H9 (cell line): ENCODE results near the gene HTR1A. TPM values are rescaled to one million over a fixed set of nuclear protein-coding genes. Genes with fewer than 3 reads are reported as not detected.

Experiments
- DNase-seq: peaks from one replicate; pipeline ENCODE4 v3.0.0-alpha.2; 2017
- H2AFZ ChIP-seq: one replicate; pipeline ENCODE4 v1.6.1; 2013; ENCODE audit warnings: mild to moderate bottlenecking, low read length, control low read depth, moderate library complexity
- H2AK5ac ChIP-seq: 2 replicates; pipeline ENCODE4 v1.6.1; 2013; ENCODE audit warnings: low read length, control low read depth, mixed read lengths; ENCODE audit not compliant: insufficient read length
- H2BK120ac ChIP-seq: one replicate; pipeline ENCODE4 v1.6.1; 2013; ENCODE audit warnings: low read depth, mild to moderate bottlenecking, low read length, control low read depth, inconsistent platforms; ENCODE audit not compliant: poor library complexity, severe bottlenecking
- H2BK12ac ChIP-seq: 2 replicates; pipeline ENCODE4 v1.6.1; 2013; ENCODE audit warnings: low read length, control low read depth, mixed read lengths, low read depth; ENCODE audit not compliant: insufficient read length
- H2BK15ac ChIP-seq: 2 replicates; pipeline ENCODE4 v1.6.1; 2013; ENCODE audit warnings: low read depth, low read length, control low read depth
- H2BK20ac ChIP-seq: one replicate; pipeline ENCODE4 v1.6.1; 2013; ENCODE audit warnings: low read depth, mild to moderate bottlenecking, low read length, control low read depth, inconsistent platforms; ENCODE audit not compliant: poor library complexity, severe bottlenecking
- H2BK5ac ChIP-seq: 2 replicates; pipeline ENCODE4 v1.6.1; 2013; ENCODE audit warnings: low read length, control low read depth, mixed read lengths; ENCODE audit not compliant: insufficient read length
- H3K14ac ChIP-seq: 2 replicates; pipeline ENCODE4 v1.6.1; 2013; ENCODE audit warnings: low read length, control low read depth; ENCODE audit not compliant: insufficient read depth
- H3K18ac ChIP-seq: 2 replicates; pipeline ENCODE4 v1.6.1; 2013; ENCODE audit warnings: low read depth, mild to moderate bottlenecking, mixed read lengths, low read length, control low read depth; ENCODE audit not compliant: insufficient read length
- H3K23ac ChIP-seq: 2 replicates; pipeline ENCODE4 v1.6.1; 2013; ENCODE audit warnings: low read length, control low read depth, mixed read lengths, low read depth; ENCODE audit not compliant: insufficient read length
- H3K23me2 ChIP-seq: 2 replicates; pipeline ENCODE4 v1.6.1; 2013; ENCODE audit warnings: low read depth, mild to moderate bottlenecking, mixed read lengths, low read length, control low read depth; ENCODE audit not compliant: insufficient read length, poor library complexity, severe bottlenecking
- H3K27ac ChIP-seq: 2 replicates; pipeline ENCODE4 v1.5.1; 2013; ENCODE audit warnings: low read length, control low read depth, mixed read lengths, low read depth; ENCODE audit not compliant: insufficient read length
- H3K27me3 ChIP-seq: 2 replicates; pipeline ENCODE4 v1.6.1; 2013; ENCODE audit warnings: low read length, control low read depth, inconsistent platforms; ENCODE audit not compliant: insufficient read depth
- H3K4ac ChIP-seq: 2 replicates; pipeline ENCODE4 v1.6.1; 2013; ENCODE audit warnings: low read depth, mild to moderate bottlenecking, control low read depth, inconsistent platforms, low read length, moderate library complexity
- H3K4me1 ChIP-seq: 2 replicates; pipeline ENCODE4 v1.6.1; 2013; ENCODE audit warnings: low read length, control low read depth, inconsistent platforms; ENCODE audit not compliant: insufficient read depth
- H3K4me2 ChIP-seq: 2 replicates; pipeline ENCODE4 v1.6.1; 2013; ENCODE audit warnings: low read length, control low read depth, mixed read lengths; ENCODE audit not compliant: insufficient read length, insufficient read depth
- H3K56ac ChIP-seq: 2 replicates; pipeline ENCODE4 v1.6.1; 2013; ENCODE audit warnings: low read depth, mild to moderate bottlenecking, mixed read lengths, low read length, control low read depth; ENCODE audit not compliant: insufficient read length
- H3K79me1 ChIP-seq: 2 replicates; pipeline ENCODE4 v1.6.1; 2013; ENCODE audit warnings: low read depth, mild to moderate bottlenecking, moderate library complexity, low read length, control low read depth, inconsistent platforms; ENCODE audit not compliant: insufficient read depth, poor library complexity, severe bottlenecking
- H3K79me2 ChIP-seq: 2 replicates; pipeline ENCODE4 v1.6.1; 2013; ENCODE audit warnings: low read length, control low read depth, inconsistent platforms; ENCODE audit not compliant: insufficient read depth
- H3K9ac ChIP-seq: 2 replicates; pipeline ENCODE4 v1.6.1; 2013; ENCODE audit warnings: low read length, control low read depth, mixed read lengths; ENCODE audit not compliant: insufficient read length; ENCODE audit errors: extremely low read depth
- H3K9me3 ChIP-seq: one replicate; pipeline ENCODE4 v1.6.1; 2013; ENCODE audit warnings: low read depth, low read length, inconsistent platforms; ENCODE audit not compliant: control insufficient read depth
- H3T11ph ChIP-seq: one replicate; pipeline ENCODE4 v1.6.1; 2013; ENCODE audit warnings: mild to moderate bottlenecking, low read length, control low read depth, inconsistent platforms
- H4K20me1 ChIP-seq: one replicate; pipeline ENCODE4 v1.6.1; 2013; ENCODE audit not compliant: control insufficient read depth, insufficient read length, insufficient read depth
- H4K5ac ChIP-seq: 2 replicates; pipeline ENCODE4 v1.6.1; 2013; ENCODE audit warnings: low read depth, mild to moderate bottlenecking, mixed read lengths, low read length, control low read depth; ENCODE audit not compliant: insufficient read length
- H4K8ac ChIP-seq: replicated peaks from 2 replicates; pipeline ENCODE4 v1.6.1; 2013; ENCODE audit warnings: low read length, control low read depth, mixed read lengths, low read depth; ENCODE audit not compliant: insufficient read length
- H4K91ac ChIP-seq: 2 replicates; pipeline ENCODE4 v1.6.1; 2013; ENCODE audit warnings: low read depth, mild to moderate bottlenecking, moderate library complexity, mixed read lengths, low read length, control low read depth; ENCODE audit not compliant: insufficient read length
- H3K27ac Mint-ChIP-seq, 3 experiments: 2 replicates in 2 of 3; 3 replicates in 1 of 3; pipeline ENCODE4 v1.8.0; 2020 to 2021; ENCODE audit warnings: mixed read lengths in 3 of 3, mild to moderate bottlenecking in 1 of 3, moderate library complexity in 1 of 3
- H3K27me3 Mint-ChIP-seq: 2 replicates; pipeline ENCODE4 v1.8.0; 2021; ENCODE audit warnings: low read depth, mild to moderate bottlenecking, moderate library complexity, mixed read lengths
- H3K36me3 Mint-ChIP-seq, 3 experiments: 2 replicates in 2 of 3; 3 replicates in 1 of 3; pipeline ENCODE4 v1.8.0; 2020 to 2021; ENCODE audit warnings: low read depth in 3 of 3, mixed read lengths in 3 of 3; ENCODE audit not compliant: insufficient read depth in 1 of 3
- H3K4me1 Mint-ChIP-seq, 2 experiments: 2 replicates each; pipeline ENCODE4 v1.8.0; 2020; ENCODE audit warnings: mixed read lengths in 2 of 2
- H3K4me3 Mint-ChIP-seq, 2 experiments: 2 replicates in 1 of 2; 3 replicates in 1 of 2; pipeline ENCODE4 v1.8.0; 2020 to 2021; ENCODE audit warnings: mild to moderate bottlenecking in 2 of 2, mixed read lengths in 2 of 2, moderate library complexity in 1 of 2
- H3K9me3 Mint-ChIP-seq, 2 experiments: 2 replicates in 1 of 2; 3 replicates in 1 of 2; pipeline ENCODE4 v1.8.0; 2020; ENCODE audit warnings: mild to moderate bottlenecking in 2 of 2, mixed read lengths in 2 of 2, moderate library complexity in 1 of 2
- CTCF ChIP-seq: fragments of 200-600 bp; sonication (generic); conservative IDR thresholded peaks from 3 replicates; pipeline ENCODE4 v1.8.0; 2021; ENCODE audit warnings: antibody characterized with exemption, mild to moderate bottlenecking
- WGBS: extraction: QIAGEN DNeasy Blood & Tissue Kit; methylation state at CpG from one replicate; pipeline ENCODE4 v1.1.7; 2013; ENCODE audit warnings: missing lambda C conversion rate, low lambda C conversion rate, mixed read lengths; ENCODE audit not compliant: insufficient read length; ENCODE audit errors: extremely low coverage; 5-methylcytosine and 5-hydroxymethylcytosine counted together
- total RNA-seq: library from RNA; stranded (reverse); gene quantifications from 2 replicates; pipeline ENCODE4 v1.2.1, GENCODE V29; 2021

HTR1A gene
- total RNA-seq, 1 experiment from 2014 or later, result 0.79 TPM

DNA sequence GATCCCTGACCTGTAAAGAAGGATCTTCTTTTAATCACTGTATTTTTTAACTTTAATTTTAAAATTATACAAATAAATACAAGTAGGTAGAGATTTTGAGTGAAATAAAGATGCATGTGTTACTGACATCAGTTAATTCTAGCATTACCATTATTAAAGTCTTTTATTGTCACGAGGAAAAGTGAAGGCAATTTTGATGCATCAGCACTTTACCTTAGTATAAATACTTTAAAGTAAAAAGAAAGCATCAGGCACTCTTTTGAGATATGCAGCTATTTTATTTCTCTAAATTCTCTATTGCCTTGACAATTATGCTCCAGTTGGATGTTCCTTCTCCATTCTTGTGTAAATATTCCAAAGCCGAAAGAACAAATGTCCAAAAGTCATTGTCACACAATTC lies 4.6 kb downstream of the HTR1A start:
- H3K27me3 ChIP-seq, result peaks cover 5% of the 10 kb centered on the region; the same call in 1 of the 2 replicates
- no peak overlapping the region for H2BK120ac ChIP-seq
- no peak overlapping the region for H3K56ac ChIP-seq
- no peak overlapping the region for H3K4me2 ChIP-seq
- no peak overlapping the region for H4K91ac ChIP-seq
- no peak overlapping the region for H2BK5ac ChIP-seq
- H3K18ac ChIP-seq, result no peak overlapping the region
- H3K9me3 ChIP-seq, result no peaks in the 10 kb centered on the region
- H3T11ph ChIP-seq, result no peak overlapping the region
- H2BK12ac ChIP-seq, result no peak overlapping the region
- Mint-ChIP-seq H3K27me3 (peaks cover 33% of the 10 kb centered on the region), H3K9me3 (peaks cover 8 to 15% of the 10 kb centered on the region in 2 experiments; a peak in 4 of 5 replicates), H3K4me3 (no peak overlapping the region), H3K4me1 (peaks cover 51 to 61% of the 10 kb centered on the region in 2 experiments), H3K27ac (no peak overlapping the region), H3K36me3 (peaks cover 0 to 14% (median 0%) of the 10 kb centered on the region in 3 experiments; a peak in 3 of 7 replicates)
- H3K9ac ChIP-seq, result no peak overlapping the region
- H2AFZ ChIP-seq, result no peak overlapping the region
- H3K27ac ChIP-seq, result no peak overlapping the region
- no peaks in the 10 kb centered on the region; the same call in 1 of the 2 replicates for H3K4me1 ChIP-seq
- no peaks in the 10 kb centered on the region for H3K79me2 ChIP-seq
- no peak overlapping the region for H3K23ac ChIP-seq
- H2BK20ac ChIP-seq, result no peak overlapping the region
- WGBS, result no CpG with 5 or more reads among the region's 2 CpGs
- no peaks in the 10 kb centered on the region for H3K79me1 ChIP-seq
- no peak for DNase-seq
- no peak overlapping the region for H4K5ac ChIP-seq
- TF ChIP-seq CTCF, result no peak
- no peak overlapping the region for H4K8ac ChIP-seq
- H3K23me2 ChIP-seq, result peaks cover 38% of the 10 kb centered on the region
- no peak overlapping the region for H2AK5ac ChIP-seq
- no peak overlapping the region for H3K4ac ChIP-seq
- no peak overlapping the region for H3K14ac ChIP-seq
- H4K20me1 ChIP-seq, result no peaks in the 10 kb centered on the region
- H2BK15ac ChIP-seq, result no peak overlapping the region
